GM23248 (cell line): Measurements from ENCODE around the gene PHLDB2.

ENCODE experiments used
- EZH2 ChIP-seq: fragments of 200-600 bp; sonication (generic); IDR thresholded peaks from 2 replicates; pipeline ENCODE4 v1.6.1; 2018; ENCODE audit warnings: antibody characterized with exemption, mild to moderate bottlenecking; ENCODE audit not compliant: insufficient read depth, poor library complexity, severe bottlenecking
- EZH2phosphoT487 ChIP-seq: fragments of 200-600 bp; sonication (generic); IDR thresholded peaks from 2 replicates; pipeline ENCODE4 v1.6.1; 2018; ENCODE audit warnings: antibody characterized with exemption, moderate library complexity, mild to moderate bottlenecking, low read depth; ENCODE audit not compliant: insufficient read depth

DNA sequence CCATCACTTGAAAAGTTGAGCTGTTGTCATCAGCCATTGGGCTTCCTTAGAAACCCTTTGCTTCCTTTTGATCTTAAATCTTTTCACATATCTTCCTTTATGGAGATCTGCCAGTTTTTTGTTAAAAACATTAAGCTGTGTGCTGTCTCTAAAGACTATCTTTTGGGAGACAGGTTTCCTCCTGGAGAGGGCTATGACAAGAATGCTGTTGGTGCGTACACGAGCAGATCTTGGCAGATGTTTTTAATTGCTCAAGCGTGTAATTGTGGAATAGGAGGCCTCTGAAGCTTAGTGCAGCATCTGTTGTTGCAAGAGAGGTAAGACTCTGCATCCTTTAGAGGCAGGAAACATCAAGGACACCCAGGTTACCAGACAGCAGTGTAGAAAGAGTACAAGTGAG lies 56.8 kb downstream of the PHLDB2 start:
- no peak for TF ChIP-seq EZH2
- no peak for TF ChIP-seq EZH2phosphoT487
